ENCODE results near the gene GOLGA1. TPM values are rescaled to one million over a fixed set of nuclear protein-coding genes. Genes with fewer than 3 reads are reported as not detected.
A peak's percentile ranks its signal among the peaks of the same experiment; 100 is the strongest.

The GOLGA1 gene
- total and polyA plus RNA-seq, 10 of the 15 experiments (the other 5 are each of a cell fraction or from before 2014, with no cell fraction given): 2.9 to 14.1 (median 8.1) TPM

GRCh38 chr9:124871156-124871561, 69.7 kb downstream of the GOLGA1 start:
- peak overlapping the region; percentile 94 for H3K27ac ChIP-seq (ENCODE audit: control insufficient read depth, insufficient read depth)
- H3K4me1 ChIP-seq (ENCODE audit: control insufficient read depth, insufficient read depth, low read length): peaks cover 19% of the 10 kb centered on the region
- BruUV-seq (replicated peaks): no TSS peak
- intact Hi-C loops (cut with micrococcal nuclease; ENCODE audit: unreplicated experiment) (loop anchor here (2.0 to 5.0 kb wide), 2 partner anchors 70 to 271 kb away; partner anchors contain the start of genes GOLGA1 and SCAI), in situ Hi-C loops (cut with MboI) (loop anchor here (25.0 kb wide), 1 partner anchor 1959 kb away; the partner anchor contains the start of genes RC3H2 and ZBTB6)
- H4K20me1 ChIP-seq (ENCODE audit: control insufficient read depth, insufficient read depth): peaks cover 5% of the 10 kb centered on the region
- peaks cover 88% of the 10 kb centered on the region for H3K79me2 ChIP-seq (ENCODE audit: control insufficient read depth, insufficient read depth, low read length)
- H3K36me3 ChIP-seq (ENCODE audit: control insufficient read depth in 2 of 2, insufficient read depth in 2 of 2, low read length in 1 of 2): peaks cover 20 to 23% of the 10 kb centered on the region in 2 experiments
- H3K9ac ChIP-seq (ENCODE audit: control insufficient read depth, insufficient read depth, low read length): peak overlapping the region; percentile 98
- peak; percentile 15 for ATAC-seq
- H3K4me3 ChIP-seq: peak overlapping the region; percentile 94
- ChIA-PET CTCF (interaction anchor here (0.7 to 4.8 kb wide), 8 partner anchors 9 to 271 kb away, joined by 3 to 31 read pairs (median 7); partner anchors contain the start of genes ARPC5L, RPL35 and WDR38), SMC1A (ENCODE audit: uncharacterized antibody, unreplicated experiment) (interaction anchor here (0.8 to 4.1 kb wide), 4 partner anchors 10 to 104 kb away, joined by 3 to 37 read pairs (median 3); partner anchors contain the start of genes ARPC5L and RPL35), POLR2A (interaction anchor here (0.7 to 5.8 kb wide), 4 partner anchors 10 to 22 kb away, joined by 3 to 92 read pairs (median 4); partner anchors contain the start of genes ARPC5L, RPL35 and WDR38), RAD21 (ENCODE audit: unreplicated experiment) (interaction anchor here (1.0 to 2.3 kb wide), 8 partner anchors 9 to 272 kb away, joined by 3 to 28 read pairs (median 6); partner anchors contain the start of genes ARPC5L, NR6A1, RPL35 and SCAI)
- no peak for FAIRE-seq
- H2AFZ ChIP-seq (ENCODE audit: control insufficient read depth, low read depth, low read length): no peak overlapping the region
- H3K27me3 ChIP-seq (replicated peaks in 1 of 2; ENCODE audit: control insufficient read depth in 2 of 2, insufficient read depth in 2 of 2, low read length in 1 of 2): no peaks in the 10 kb centered on the region
- peak overlapping the region; percentile 74 for H3K4me2 ChIP-seq (ENCODE audit: control insufficient read depth, insufficient read depth)
- DNase-seq (ENCODE audit: low read depth, low spot score): no peak
- H3K9me3 ChIP-seq (replicated peaks; ENCODE audit: control insufficient read depth, insufficient read depth, low read length): no peaks in the 10 kb centered on the region
- WGBS (ENCODE audit: insufficient coverage, insufficient replicate concordance, low lambda C conversion rate, missing lambda C conversion rate): 6% methylated on average over 11 of the region's 11 CpGs
- TF ChIP-seq WRNIP1 (IDR thresholded peaks at IDR 0.05; ENCODE audit: borderline replicate concordance, low read depth, low read length) (no peak), POLR2AphosphoS5 (IDR thresholded peaks at IDR 0.05; ENCODE audit: low read length) (peak; percentile 60), POLR2A (IDR thresholded peaks at IDR 0.05; ENCODE audit: low read depth, low read length) (0 out of 2 replicates have a peak, but pooled peaks have one; percentile 4), ESRRA (IDR thresholded peaks at IDR 0.05; ENCODE audit: low read length) (no peak), ZSCAN29 (IDR thresholded peaks at IDR 0.05) (peak; percentile 78), ZBTB33 (IDR thresholded peaks at IDR 0.05) (no peak), SPI1 (IDR thresholded peaks at IDR 0.05; ENCODE audit: borderline replicate concordance, insufficient read depth, low read depth, low read length) (peak; percentile 22; the same call in 1 of the 2 replicates)
